Mucosa of descending colon (tissue), 3 donors: Measurements from ENCODE around the gene GPR17. TPM values are rescaled to one million over a fixed set of nuclear protein-coding genes. Genes with fewer than 3 reads are reported as not detected.
A peak's percentile ranks its signal among the peaks of the same experiment; 100 is the strongest.

Experiments
- ATAC-seq: fragments of 200-7000 bp; cut with Tn5 transposase; one replicate; pipeline ENCODE4 v1.9.1; 2020; ENCODE audit warnings: mild to moderate bottlenecking, moderate library complexity
- DNase-seq, 3 donors: peaks; one replicate each; pipeline ENCODE4 v3.0.0-alpha.2; 2020
- H3K36me3 ChIP-seq: fragments of 200-600 bp; one replicate; pipeline ENCODE4 v1.8.0; 2021; ENCODE audit warnings: low read depth, mild to moderate bottlenecking
- H3K4me1 ChIP-seq: fragments of 200-600 bp; one replicate; pipeline ENCODE4 v1.8.0; 2021; ENCODE audit warnings: low read depth, mild to moderate bottlenecking
- H3K4me3 ChIP-seq: fragments of 200-600 bp; one replicate; pipeline ENCODE4 v1.8.0; 2021; ENCODE audit warnings: mild to moderate bottlenecking
- H3K9me3 ChIP-seq: fragments of 200-600 bp; one replicate; pipeline ENCODE4 v1.8.0; 2021; ENCODE audit warnings: mild to moderate bottlenecking
- intact Hi-C, 2 donors: fragments of 100-400 bp; cut with DNase I in 1 of 2; cut with micrococcal nuclease in 1 of 2; formaldehyde crosslinking; loops; one replicate each; pipeline versions ENCODE4 v1.11.0 to v1.11.1; 2022; cut with DNase I, micrococcal nuclease
- total RNA-seq, 3 donors: library from RNA; stranded (reverse); fragmentation: NEBNext Ultra II Directional in 2 of 3; extraction: Animal tissue kit (Norgen Biotek cat#: 25700) in 2 of 3; gene quantifications; one replicate each; pipeline versions ENCODE4 v1.2.1 to v1.2.4, GENCODE V29; 2021 to 2023
- TF ChIP-seq, protein P1 (sequence below): fragments of 200-600 bp; IDR thresholded peaks from one replicate; pipeline ENCODE4 v1.8.0; 2022; ENCODE audit warnings: antibody characterized with exemption, mild to moderate bottlenecking
- donor health status: DM: no; HTN: no; CAD: no; lungs with moderate emphysema.
- donor health status: DM: no; HTN: no; CAD: no.
- donor health status: DM: no; HTN: yes; CAD: no.

The GPR17 gene
- total RNA-seq, 3 donors from 2014 or later, result 0.51 TPM; not detected in 2

DNA sequence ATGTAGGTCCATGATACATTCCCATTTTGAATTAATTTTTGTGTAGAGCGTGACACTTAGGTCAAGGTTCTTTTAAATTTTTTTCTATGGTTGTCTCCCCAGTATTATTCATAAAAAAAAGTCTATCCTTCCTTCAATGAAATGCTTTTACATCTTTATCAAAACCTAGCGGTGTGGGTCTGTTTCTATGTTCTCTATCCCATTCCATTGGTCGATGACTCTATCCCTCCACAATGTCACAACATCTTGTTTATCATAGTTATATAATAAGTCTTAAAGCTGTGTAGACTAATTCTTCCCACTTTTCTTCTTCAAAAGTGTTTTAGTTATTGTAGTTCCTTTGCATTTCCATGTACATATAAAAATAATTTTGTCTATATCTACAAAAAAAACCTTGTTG lies 47.2 kb upstream of the GPR17 start:
- DNase-seq (no peak), ATAC-seq (no peak)
- TF ChIP-seq, protein P1, sequence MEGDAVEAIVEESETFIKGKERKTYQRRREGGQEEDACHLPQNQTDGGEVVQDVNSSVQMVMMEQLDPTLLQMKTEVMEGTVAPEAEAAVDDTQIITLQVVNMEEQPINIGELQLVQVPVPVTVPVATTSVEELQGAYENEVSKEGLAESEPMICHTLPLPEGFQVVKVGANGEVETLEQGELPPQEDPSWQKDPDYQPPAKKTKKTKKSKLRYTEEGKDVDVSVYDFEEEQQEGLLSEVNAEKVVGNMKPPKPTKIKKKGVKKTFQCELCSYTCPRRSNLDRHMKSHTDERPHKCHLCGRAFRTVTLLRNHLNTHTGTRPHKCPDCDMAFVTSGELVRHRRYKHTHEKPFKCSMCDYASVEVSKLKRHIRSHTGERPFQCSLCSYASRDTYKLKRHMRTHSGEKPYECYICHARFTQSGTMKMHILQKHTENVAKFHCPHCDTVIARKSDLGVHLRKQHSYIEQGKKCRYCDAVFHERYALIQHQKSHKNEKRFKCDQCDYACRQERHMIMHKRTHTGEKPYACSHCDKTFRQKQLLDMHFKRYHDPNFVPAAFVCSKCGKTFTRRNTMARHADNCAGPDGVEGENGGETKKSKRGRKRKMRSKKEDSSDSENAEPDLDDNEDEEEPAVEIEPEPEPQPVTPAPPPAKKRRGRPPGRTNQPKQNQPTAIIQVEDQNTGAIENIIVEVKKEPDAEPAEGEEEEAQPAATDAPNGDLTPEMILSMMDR, result no peak
- Histone ChIP-seq H3K9me3 (no peaks in the 10 kb centered on the region), H3K4me3 (no peak overlapping the region), H3K36me3 (no peaks in the 10 kb centered on the region), H3K4me1 (no peaks in the 10 kb centered on the region)
- intact Hi-C loops, result no loop called here

DNA sequence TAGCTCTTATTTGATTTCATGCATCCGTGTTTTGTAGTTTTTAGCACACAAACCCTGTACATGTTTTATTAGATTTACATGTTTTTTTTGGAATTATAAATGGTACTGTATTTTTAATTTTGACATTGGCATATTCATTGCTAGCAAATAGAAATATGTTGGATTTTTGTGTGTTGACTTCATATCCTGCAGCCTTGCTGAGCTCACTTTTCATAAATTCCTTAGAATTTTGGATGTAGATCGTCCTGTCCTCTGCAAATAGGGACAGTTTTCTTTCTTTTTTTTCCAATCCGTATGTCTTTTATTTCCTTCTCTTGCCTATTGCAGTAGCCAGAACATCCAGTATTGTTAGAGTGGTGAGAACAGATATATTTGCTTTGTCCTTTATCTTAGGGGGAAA lies 46.7 kb upstream of the GPR17 start:
- no peak for ATAC-seq
- TF ChIP-seq, protein P1, result no peak

DNA sequence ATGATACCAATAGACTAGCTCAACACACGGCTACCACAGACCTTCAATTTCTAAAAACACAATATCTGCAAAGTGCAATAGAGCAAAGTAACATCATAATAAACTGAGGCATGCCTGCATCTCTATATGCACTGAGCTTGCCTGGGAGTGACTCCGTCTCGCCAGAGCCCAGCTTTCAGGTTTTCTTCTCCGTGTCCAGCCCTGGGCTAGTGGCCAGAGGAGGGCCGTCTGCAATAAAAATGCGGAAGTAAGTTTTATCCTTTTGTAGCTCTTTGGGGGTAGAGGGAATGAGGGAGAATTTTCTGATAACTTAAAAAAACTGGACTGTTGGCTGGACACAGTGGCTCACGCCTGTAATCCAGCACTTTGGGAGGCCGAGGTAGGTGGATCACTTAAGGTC lies 41.0 kb upstream of the GPR17 start:
- Histone ChIP-seq H3K4me1 (no peaks in the 10 kb centered on the region), H3K4me3 (no peak overlapping the region), H3K36me3 (no peaks in the 10 kb centered on the region), H3K9me3 (no peaks in the 10 kb centered on the region)
- ATAC-seq, result no peak
- DNase-seq, result no peak
- TF ChIP-seq, protein P1, result no peak
- intact Hi-C loops, result no loop called here

More for the DNA sequence above, 46.7 kb upstream of the GPR17 start:
- intact Hi-C loops, result no loop called here
- H3K4me3 ChIP-seq, result no peak overlapping the region
- no peaks in the 10 kb centered on the region for H3K4me1 ChIP-seq
- H3K36me3 ChIP-seq, result no peaks in the 10 kb centered on the region
- no peaks in the 10 kb centered on the region for H3K9me3 ChIP-seq
- no peak for DNase-seq

DNA sequence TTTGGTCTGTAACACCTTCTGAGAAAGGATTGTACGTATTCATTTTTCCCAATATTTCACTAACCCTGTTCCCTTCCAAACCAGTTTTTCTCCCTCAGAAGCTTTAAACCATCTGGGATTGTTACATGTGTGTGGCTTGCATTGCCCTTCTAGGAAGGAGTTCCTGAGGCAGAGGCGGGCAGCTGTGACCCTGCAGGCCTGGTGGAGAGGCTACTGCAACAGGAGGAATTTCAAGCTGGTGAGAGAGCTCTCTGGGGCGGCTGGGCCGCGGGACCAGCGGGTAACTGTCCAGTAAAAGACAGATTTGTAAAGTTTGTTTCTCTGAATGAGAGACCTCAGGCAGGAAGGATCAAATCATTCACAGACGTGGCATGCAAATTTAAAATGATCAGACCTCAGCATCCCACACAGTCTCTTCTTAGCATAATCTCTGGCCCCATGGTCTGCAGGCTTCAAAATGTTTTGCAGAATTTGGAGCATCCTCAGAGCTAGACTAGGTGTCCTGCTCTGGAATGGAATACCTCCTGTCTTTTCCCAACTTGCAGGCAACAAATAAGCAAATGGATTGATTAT lies 40.2 kb upstream of the GPR17 start:
- H3K9me3 ChIP-seq, result no peaks in the 10 kb centered on the region
- DNase-seq (peak in 1 of 3 donors; percentile 1), ATAC-seq (no peak)
- intact Hi-C loops, result no loop called here
- H3K36me3 ChIP-seq, result no peaks in the 10 kb centered on the region
- TF ChIP-seq, protein P1, result no peak
- no peak overlapping the region for H3K4me3 ChIP-seq
- H3K4me1 ChIP-seq, result no peaks in the 10 kb centered on the region

DNA sequence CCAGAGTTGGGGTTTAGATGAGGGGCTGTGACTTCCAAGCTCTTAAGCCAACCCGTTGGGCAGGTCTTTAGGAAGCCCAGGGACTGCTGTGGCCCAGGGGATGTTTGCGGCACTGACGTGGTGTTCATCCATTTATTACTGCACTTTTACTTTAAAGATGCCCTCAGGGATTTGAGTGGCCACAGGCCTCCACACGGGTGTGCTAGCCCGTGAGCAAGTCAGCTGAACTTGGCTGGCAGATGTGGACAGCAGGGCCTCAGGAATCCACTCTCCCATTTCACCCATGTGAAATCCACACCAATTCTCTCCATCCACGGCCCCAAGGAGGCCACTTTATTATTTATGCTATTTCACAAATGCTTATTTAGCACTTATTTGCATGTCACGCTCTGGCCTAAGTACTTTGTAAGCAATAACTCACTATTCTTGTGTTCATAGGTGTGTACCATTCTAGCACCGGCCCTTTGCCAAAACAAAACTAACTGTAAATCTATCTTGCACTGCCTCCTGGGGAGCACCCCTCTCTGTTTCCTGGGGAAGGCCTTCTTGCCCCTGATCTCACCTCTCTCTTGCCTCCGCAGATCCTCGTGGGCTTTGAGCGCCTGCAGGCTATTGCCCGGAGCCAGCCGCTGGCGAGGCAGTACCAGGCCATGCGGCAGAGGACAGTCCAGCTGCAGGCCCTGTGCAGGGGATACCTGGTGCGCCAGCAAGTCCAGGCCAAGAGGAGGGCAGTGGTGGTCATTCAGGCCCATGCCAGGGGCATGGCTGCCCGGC lies 39.1 kb upstream of the GPR17 start:
- TF ChIP-seq, protein P1, result no peak
- DNase-seq, result no peak
- H3K9me3 ChIP-seq, result no peaks in the 10 kb centered on the region
- intact Hi-C loops, result no loop called here
- H3K36me3 ChIP-seq, result no peaks in the 10 kb centered on the region
- no peak for ATAC-seq
- H3K4me3 ChIP-seq, result no peak overlapping the region
- H3K4me1 ChIP-seq, result no peaks in the 10 kb centered on the region
